Daoy (cell line): ENCODE measurements around the gene JPT1. TPM values are rescaled to one million over a fixed set of nuclear protein-coding genes. Genes with fewer than 3 reads are reported as not detected.
A peak's percentile ranks its signal among the peaks of the same experiment; 100 is the strongest.

Experiments
- DNase-seq: peaks from one replicate; pipeline ENCODE4 v3.0.0-alpha.2; 2015; ENCODE audit warnings: low read depth
- total RNA-seq: library from RNA; depleted of rRNA; stranded (reverse); fragments of >200 nt; shearing (Covaris generic); gene quantifications from 2 replicates; pipeline ENCODE4 v1.2.3, GENCODE V29; 2014

Gene JPT1
- total RNA-seq, 1 experiment from 2014 or later = 423 TPM

- DNase-seq = peak; percentile 69
Measured at GRCh38 chr17:75105126-75106080, 48.9 kb downstream of the JPT1 start.

DNA sequence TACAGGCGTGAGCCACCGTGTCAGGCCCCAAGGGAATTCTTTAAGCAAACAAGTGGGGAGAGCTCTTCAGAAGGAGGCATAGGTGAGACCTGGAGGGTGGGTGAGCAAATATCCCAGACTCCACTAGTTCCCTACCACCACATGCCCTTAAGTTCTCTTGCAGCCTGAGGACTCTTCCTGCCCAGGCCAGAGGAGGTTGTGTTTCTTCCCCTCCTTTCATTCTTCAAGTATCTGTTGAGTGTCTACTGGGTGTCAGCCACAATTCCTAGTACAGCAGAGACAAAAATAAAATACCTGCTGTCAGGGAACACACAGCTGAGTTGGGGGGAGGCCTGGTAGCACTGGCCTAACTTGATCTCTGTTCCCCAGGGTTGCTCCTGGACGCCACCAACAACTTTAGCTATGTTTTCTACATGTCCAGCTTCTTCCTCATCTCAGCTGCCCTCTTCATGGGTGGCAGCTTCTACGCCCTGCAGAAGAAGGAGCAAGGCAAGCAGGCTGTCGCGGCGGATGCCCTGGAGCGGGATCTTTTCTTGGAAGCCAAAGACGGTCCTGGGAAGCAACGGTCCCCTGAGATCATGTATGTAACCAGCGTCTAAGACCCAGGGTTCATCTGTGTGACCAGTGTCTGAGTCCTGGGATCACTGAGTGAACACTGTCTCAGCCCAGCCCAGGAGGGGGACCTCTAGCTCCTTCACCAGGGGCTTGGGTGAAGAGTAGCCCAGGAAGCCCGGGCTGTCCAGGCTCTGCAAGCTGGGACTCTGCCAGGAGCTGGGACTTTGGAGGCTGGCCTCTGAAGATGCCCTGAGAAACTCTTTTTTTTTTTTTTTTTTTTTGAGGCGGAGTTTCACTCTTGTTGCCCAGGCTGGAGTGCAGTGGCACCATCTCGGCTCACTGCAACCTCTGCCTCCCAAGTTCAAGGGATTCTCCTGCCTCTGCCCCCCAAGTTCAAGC lies 50.4 kb downstream of the JPT1 start:
- DNase-seq = no peak

DNA sequence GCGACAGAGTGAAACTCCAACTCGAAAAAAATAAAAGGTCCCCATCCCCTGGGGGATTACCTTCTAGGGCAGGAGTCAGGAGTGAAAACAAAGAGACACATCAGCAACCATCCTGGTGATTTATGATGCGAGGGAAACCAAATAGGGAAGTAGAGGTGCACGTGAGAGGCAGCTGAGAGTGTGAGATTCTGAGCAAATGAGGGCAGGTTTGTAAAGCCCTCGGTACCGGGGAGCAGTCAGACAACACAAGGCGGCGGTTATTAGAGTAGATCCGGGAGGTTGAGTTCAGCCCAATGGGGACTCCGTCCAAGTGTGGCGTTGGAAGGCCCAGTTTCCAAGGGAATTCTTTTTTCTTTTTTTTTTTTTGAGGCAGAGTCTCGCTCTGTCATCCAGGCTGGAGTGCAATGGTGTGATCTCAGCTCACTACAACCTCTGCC lies 51.9 kb downstream of the JPT1 start:
- no peak for DNase-seq

- DNase-seq = no peak
Measured at GRCh38 chr17:75099881-75100595, 54.3 kb downstream of the JPT1 start.

GRCh38 chr17:75098861-75099260 lies 55.5 kb downstream of the JPT1 start:
- DNase-seq = no peak

GRCh38 chr17:75097865-75098264 lies 56.4 kb downstream of the JPT1 start:
- DNase-seq = no peak

GRCh38 chr17:75096082-75096625 lies 58.2 kb downstream of the JPT1 start:
- peak; percentile 94 for DNase-seq

DNA sequence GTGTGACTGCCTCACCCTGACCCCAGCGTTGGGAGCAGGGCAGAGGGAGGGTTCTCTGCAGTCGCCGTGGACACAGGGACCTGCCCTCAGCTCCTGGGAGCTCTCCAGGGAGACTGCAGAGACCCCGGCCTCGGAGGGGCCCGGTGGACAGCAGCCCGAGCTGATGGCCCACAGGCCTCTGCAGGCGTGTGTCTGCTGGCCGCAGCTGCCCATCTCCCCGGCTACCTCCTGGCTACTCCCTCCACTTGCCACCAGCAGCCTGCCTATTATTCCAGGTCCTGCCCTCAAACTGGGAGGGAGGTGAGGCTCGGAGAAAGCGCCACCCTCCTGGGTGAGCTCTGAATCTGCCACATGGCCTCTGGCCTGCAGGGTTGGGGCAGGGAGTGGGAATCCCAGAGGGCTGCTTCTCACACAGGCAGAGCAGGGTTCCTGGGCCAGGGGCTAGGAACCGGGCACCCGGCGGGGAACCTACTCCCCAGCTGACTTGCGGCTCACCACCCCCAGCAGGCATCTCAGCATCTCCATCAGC lies 59.4 kb downstream of the JPT1 start:
- no peak for DNase-seq

GRCh38 chr17:75093548-75094158 lies 60.7 kb downstream of the JPT1 start:
- DNase-seq = no peak

- no peak for DNase-seq
Measured at GRCh38 chr17:75091855-75092327, 62.4 kb downstream of the JPT1 start.

DNA sequence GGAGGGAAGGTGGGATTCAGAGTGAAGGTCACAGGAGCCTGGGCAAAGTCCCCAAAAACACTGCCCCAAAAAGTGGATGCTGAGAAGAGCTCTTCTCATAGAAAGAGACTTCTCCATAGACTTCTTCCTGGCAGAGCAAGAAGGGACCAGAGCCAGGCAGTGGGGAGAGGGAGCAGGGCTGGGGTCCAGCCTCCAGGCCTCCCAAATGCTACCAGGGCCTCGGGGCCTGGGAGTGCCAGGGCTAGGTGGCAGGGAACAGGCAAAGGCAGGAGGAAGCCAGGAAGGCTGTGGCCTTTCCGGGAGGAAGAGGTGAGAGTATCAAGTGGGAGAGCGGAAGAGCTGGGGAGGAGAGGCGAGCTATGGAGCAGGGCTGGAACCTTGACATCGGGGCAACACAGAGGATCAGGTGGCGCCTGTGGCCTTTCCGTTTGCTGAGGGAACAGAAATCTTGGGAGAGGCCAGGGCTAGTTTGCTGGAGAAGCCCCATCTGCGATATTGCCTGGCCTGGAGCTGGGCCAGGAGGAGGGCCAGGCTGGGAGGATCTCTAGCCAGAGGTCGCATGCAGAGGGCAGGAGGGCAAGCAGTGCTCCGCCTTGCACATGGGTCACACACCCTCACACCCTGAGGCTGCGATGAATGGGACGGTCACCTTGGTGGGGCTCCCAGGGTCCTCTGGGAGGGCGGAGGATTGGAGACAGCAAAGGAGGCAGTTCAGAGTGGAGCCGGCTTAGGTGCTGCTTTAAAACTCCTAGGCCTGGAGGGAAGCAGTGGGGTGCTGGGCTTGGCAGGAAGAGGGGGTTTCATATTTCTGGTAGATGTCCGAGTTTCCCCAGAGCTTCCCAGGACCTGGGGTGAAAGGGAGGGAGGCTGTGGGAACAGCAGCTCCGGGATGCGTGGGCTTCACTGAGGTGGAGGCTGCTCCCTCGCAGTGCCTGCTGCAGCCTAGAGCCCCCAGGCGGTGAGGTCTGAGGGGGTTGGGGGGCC lies 63.1 kb downstream of the JPT1 start:
- DNase-seq = no peak

DNA sequence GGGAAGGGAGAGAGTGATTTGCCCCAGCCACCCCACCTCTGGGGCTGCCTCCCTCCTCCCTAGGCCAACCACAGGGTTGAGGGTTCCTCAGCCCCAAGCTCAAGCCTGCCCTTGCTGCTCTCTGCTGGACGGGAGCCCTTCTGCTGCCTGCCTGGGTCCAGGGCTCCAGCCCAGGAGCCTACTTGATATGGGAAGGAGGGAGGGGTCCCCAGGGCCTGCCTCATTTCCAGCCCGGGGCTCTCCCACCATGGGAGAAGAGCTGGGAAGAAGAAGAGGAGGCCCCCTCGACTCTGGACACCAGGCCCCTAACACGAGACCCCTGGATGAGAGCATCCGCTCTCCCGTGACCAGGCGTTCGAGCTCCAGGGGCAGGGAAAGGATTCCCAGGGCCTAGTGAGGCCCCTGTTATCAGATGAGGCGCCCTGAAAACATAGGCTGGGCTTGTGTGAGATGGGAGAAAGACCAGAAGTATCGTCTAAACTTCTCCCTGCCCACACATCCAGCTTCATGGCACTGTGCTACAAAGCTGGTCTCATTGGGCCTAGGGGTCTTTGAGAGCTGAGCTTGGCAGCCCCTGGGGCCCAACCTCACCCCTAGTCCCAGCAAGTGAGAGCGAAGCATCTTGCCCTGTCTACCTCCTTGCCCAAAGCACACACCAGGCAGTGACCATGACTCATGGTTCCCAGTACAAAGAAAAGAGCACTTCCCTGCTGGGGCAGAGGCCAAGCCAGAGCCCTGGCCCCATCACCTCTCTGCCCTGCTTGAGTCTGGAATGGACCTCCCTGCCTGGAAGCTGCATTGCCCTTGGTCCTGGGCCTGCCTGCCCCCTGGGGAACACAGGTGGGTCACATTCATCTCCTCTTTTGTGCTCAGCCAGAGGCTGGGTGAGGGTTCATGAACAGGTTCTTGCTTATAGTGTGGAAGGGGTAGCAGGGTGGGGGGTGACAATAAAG lies 65.6 kb downstream of the JPT1 start:
- peak; percentile 32 for DNase-seq

- no peak for DNase-seq
Measured at GRCh38 chr17:75087558-75088453, 66.5 kb downstream of the JPT1 start, which contains the start of gene SLC16A5. SLC16A5 (plus strand) TSS chr17:75087954; CDS start chr17:75093637, 5,683 bp downstream.

GRCh38 chr17:75087182-75087557 lies 67.1 kb downstream of the JPT1 start:
- no peak for DNase-seq

DNA sequence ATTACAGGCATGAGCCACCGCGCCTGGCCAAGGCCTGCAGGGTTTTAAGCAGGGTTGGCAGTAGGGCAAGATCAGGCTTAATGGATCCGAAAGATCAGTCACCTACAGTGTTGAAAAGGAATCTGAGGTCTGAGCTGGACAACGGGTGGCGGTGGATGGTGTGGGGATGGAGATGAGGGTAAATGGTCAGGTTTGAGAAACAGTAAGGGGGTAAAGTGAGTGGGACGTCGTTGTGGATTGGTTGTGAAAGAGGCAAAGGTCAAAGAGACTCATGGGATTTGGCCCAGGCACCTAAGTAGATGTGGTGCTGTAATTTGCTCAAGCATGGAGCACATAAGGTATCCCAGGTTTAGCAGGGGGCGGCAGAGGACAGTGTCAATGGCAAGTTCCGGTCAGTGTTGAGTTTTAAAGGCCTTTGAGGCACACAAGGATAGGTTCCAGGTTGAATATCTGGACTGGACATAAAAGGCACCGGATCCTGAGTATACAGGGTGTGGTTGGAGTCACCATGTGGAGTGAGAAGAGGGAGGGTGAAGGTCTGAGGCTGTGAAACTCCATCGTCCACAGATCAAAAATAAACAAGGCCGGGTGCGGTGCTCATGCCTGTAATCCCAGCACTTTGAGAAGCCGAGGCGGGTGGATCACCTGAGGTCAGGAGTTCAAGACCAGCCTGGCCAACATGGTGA lies 67.7 kb downstream of the JPT1 start:
- DNase-seq = no peak
